Sigmoid colon (tissue), 4 donors: ENCODE results near the gene NCAPD3.

Experiments used
- CTCF ChIP-seq, 4 experiments: fragments of 450-650 bp in 3 of 4; fragments of 200-600 bp in 1 of 4; IDR thresholded peaks; one replicate each; pipeline ENCODE4 v1.5.1; 2016 to 2019; ENCODE audit warnings: antibody characterized with exemption in 4 of 4, mild to moderate bottlenecking in 3 of 4, moderate library complexity in 2 of 4
- EP300 ChIP-seq, 4 donors: sonication (generic); formaldehyde crosslinking; IDR thresholded peaks; one replicate each; pipeline ENCODE4 v1.6.1; 2017; ENCODE audit warnings: antibody characterized with exemption in 4 of 4
- POLR2A ChIP-seq, 2 donors: fragments of 450-650 bp; IDR thresholded peaks; one replicate each; pipeline ENCODE4 v1.6.1; 2016; ENCODE audit warnings: antibody characterized with exemption in 2 of 2, mild to moderate bottlenecking in 2 of 2, moderate library complexity in 2 of 2
- POLR2AphosphoS5 ChIP-seq, 4 donors: sonication (generic); formaldehyde crosslinking; IDR thresholded peaks; one replicate each; pipeline ENCODE4 v1.6.1; 2017; ENCODE audit warnings: antibody characterized with exemption in 4 of 4

GRCh38 chr11:134178032-134178674, 45.6 kb downstream of the NCAPD3 start:
- TF ChIP-seq CTCF (IDR thresholded peaks at IDR 0.05) (no peak), POLR2A (IDR thresholded peaks at IDR 0.05) (no peak), EP300 (IDR thresholded peaks at IDR 0.05) (no peak), POLR2AphosphoS5 (IDR thresholded peaks at IDR 0.05) (no peak)
